Measurements from ENCODE around the gene RBPJ. TPM values are rescaled to one million over a fixed set of nuclear protein-coding genes. Genes with fewer than 3 reads are reported as not detected.
A peak's percentile ranks its signal among the peaks of the same experiment; 100 is the strongest.

Gene RBPJ
- total and polyA plus RNA-seq, 2 of the 8 experiments (the other 6 are each of a cell fraction or from before 2014, with no cell fraction given), result 65.5 to 217 TPM

DNA sequence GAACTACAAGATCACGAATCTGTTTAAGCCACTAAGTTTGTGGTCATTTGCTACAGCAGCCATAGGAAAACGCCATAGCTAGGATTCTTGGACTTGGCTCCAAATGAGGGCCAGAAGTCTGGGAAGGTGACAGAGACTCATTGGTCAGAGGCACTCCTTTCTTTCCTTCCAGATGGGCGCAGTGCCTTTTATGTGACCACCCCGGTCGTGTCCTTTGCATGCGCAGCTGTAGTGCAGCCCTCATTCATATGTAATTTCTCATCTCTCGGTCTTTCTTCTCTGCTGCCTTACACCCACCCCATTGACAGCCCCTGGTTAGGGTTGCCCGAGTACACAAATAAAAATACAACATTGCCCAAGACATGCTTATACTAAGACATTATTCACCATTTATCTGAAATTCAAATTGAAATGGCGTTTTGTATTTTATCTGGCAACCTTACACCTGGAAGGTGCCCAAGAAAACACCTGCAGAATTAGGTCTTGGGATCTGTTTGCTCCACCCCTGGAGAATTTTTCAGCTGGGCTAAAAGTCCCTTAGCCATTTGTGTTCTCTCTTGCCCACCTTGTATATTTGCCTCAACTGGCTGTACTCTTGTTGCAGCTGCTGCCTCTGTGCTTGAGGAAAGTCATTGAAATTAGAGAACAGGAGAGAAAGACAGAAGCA is 147.6 kb downstream of the RBPJ start:
- Histone ChIP-seq H3K9me3 (ENCODE audit: insufficient read depth in 2 of 2, low read depth in 1 of 2, low read length in 1 of 2) (no peaks in the 10 kb centered on the region; a peak in 1 of 4 replicates), H2BK15ac (ENCODE audit: low read length) (no peak overlapping the region), H3K23ac (ENCODE audit: insufficient read length) (no peak overlapping the region), H2BK12ac (ENCODE audit: low read depth, low read length) (no peak overlapping the region), H3K79me1 (ENCODE audit: low read depth, low read length) (no peaks in the 10 kb centered on the region), H3K27ac (ENCODE audit: low read depth, low read length) (no peak overlapping the region), H2BK5ac (ENCODE audit: low read depth, low read length) (no peak overlapping the region), H3K4ac (replicated peaks; ENCODE audit: insufficient read length, low read depth, low read length) (peak overlapping the region; percentile 70), H3K23me2 (ENCODE audit: low read depth, low read length) (no peaks in the 10 kb centered on the region), H4K5ac (ENCODE audit: insufficient read length, low read depth, low read length) (no peak overlapping the region), H3K4me2 (ENCODE audit: insufficient read depth in 1 of 2, low read depth in 2 of 2, low read length in 2 of 2) (no peak overlapping the region), H3K4me1 (replicated peaks in 1 of 4; ENCODE audit: control insufficient read depth in 3 of 4, insufficient read depth in 4 of 4, low read length in 3 of 4) (no peaks in the 10 kb centered on the region), H2AK5ac (ENCODE audit: low read depth, low read length) (no peak overlapping the region), H3K18ac (ENCODE audit: extremely low read depth, low read length) (no peak overlapping the region), H3K36me3 (ENCODE audit: control insufficient read depth in 2 of 4, insufficient read depth in 4 of 4, low read length in 3 of 4) (no peaks in the 10 kb centered on the region), H3K9ac (replicated peaks in 1 of 4; ENCODE audit: extremely low read depth in 1 of 4, low read depth in 3 of 4, low read length in 3 of 4) (no peak overlapping the region), H4K91ac (replicated peaks; ENCODE audit: insufficient read length, low read length) (no peak overlapping the region), H2BK120ac (replicated peaks; ENCODE audit: low read depth, low read length) (no peak overlapping the region), H4K20me1 (replicated peaks in 1 of 2; ENCODE audit: control insufficient read depth in 1 of 2, insufficient read depth in 2 of 2, low read length in 2 of 2) (no peaks in the 10 kb centered on the region), H2BK20ac (ENCODE audit: low read length) (no peak overlapping the region), H3K27me3 (replicated peaks in 1 of 4; ENCODE audit: control insufficient read depth in 3 of 4, extremely low read depth in 1 of 4, insufficient read depth in 3 of 4, low read length in 3 of 4) (no peaks in the 10 kb centered on the region), H3K79me2 (ENCODE audit: control insufficient read depth in 1 of 2, insufficient read depth in 2 of 2, low read length in 2 of 2) (no peaks in the 10 kb centered on the region), H4K8ac (ENCODE audit: extremely low read depth, insufficient read depth, low read length) (no peak overlapping the region), H2AFZ (ENCODE audit: low read length) (no peak overlapping the region), H3K4me3 (ENCODE audit: extremely low read depth in 1 of 4, insufficient read depth in 2 of 4, low read depth in 3 of 4, low read length in 4 of 4) (no peak overlapping the region), H3K56ac (replicated peaks; ENCODE audit: insufficient read length, low read depth, low read length) (no peak overlapping the region), H3K14ac (ENCODE audit: insufficient read length) (no peak overlapping the region)
- no peak for TF ChIP-seq RBBP5 (IDR thresholded peaks at IDR 0.05; ENCODE audit: borderline replicate concordance, low read depth, low read length)
- TF ChIP-seq FOSL1 (IDR thresholded peaks at IDR 0.05; ENCODE audit: insufficient read depth, low read depth, low read length), result no peak
- TF ChIP-seq GTF2F1 (IDR thresholded peaks at IDR 0.05; ENCODE audit: borderline replicate concordance, low read depth, low read length), result no peak
- no peak for TF ChIP-seq MAFK (IDR thresholded peaks at IDR 0.05; ENCODE audit: low read depth, low read length)
- no peak for TF ChIP-seq KDM5A (IDR thresholded peaks at IDR 0.05; ENCODE audit: low read length)
- TF ChIP-seq BCL11A (IDR thresholded peaks at IDR 0.05; ENCODE audit: low read depth in 2 of 2, low read length in 2 of 2), result no peak
- FAIRE-seq, result no peak
- ChIA-PET CTCF (ENCODE audit: partially characterized antibody) (no interaction called here), POLR2A (ENCODE audit: partially characterized antibody) (no interaction called here)
- WGBS, 2 experiments (ENCODE audit: extremely low coverage in 1 of 2, insufficient coverage in 1 of 2, insufficient read length in 1 of 2, insufficient replicate concordance in 2 of 2, low coverage in 1 of 2, low lambda C conversion rate in 2 of 2, missing lambda C conversion rate in 1 of 2), result 81% methylated on average over 9 of the region's 9 CpGs; no CpG with 5 or more reads in 1 of the 2 experiments
- no peak for DNase-seq (ENCODE audit: low read depth in 1 of 2, low spot score in 2 of 2)

All from H1 (cell line).